Lung (tissue), 12 donors: ENCODE measurements around the gene DHRS1. TPM values are rescaled to one million over a fixed set of nuclear protein-coding genes. Genes with fewer than 3 reads are reported as not detected.

Experiments
- ATAC-seq: fragments of 200-7000 bp; cut with Tn5 transposase; one replicate; pipeline ENCODE4 v1.9.1; 2020; ENCODE audit warnings: moderate number of reproducible peaks; ENCODE audit not compliant: insufficient read depth, low FRiP score
- DNase-seq, 3 donors: peaks; one replicate each; pipeline ENCODE4 v3.0.0-alpha.2; 2013 to 2017
- H3K27ac ChIP-seq, 2 donors: one replicate each; pipeline ENCODE4 v1.5.1; 2013; ENCODE audit warnings: mild to moderate bottlenecking in 2 of 2, moderate library complexity in 2 of 2, control low read depth in 1 of 2, inconsistent platforms in 1 of 2, low read depth in 1 of 2, low read length in 1 of 2
- H3K27me3 ChIP-seq, 3 donors: one replicate each; pipeline ENCODE4 v1.5.1; 2013; ENCODE audit warnings: low read length in 2 of 3; ENCODE audit not compliant: control insufficient read depth in 3 of 3, insufficient read depth in 3 of 3
- H3K36me3 ChIP-seq, 4 donors: one replicate each; pipeline ENCODE4 v1.5.1; 2013; ENCODE audit warnings: low read length in 4 of 4, mild to moderate bottlenecking in 1 of 4, moderate library complexity in 1 of 4; ENCODE audit not compliant: control insufficient read depth in 4 of 4, insufficient read depth in 4 of 4
- H3K4me1 ChIP-seq, 5 donors: one replicate each; pipeline ENCODE4 v1.5.1; 2013; ENCODE audit warnings: low read length in 5 of 5, mild to moderate bottlenecking in 2 of 5, moderate library complexity in 1 of 5; ENCODE audit not compliant: control insufficient read depth in 5 of 5, insufficient read depth in 5 of 5
- H3K4me3 ChIP-seq: one replicate; pipeline ENCODE4 v1.5.1; 2013; ENCODE audit warnings: mild to moderate bottlenecking, control low read depth, moderate library complexity
- H3K9ac ChIP-seq, 2 donors: one replicate each; pipeline ENCODE4 v1.5.1; 2013; ENCODE audit warnings: low read length in 2 of 2, control low read depth in 1 of 2; ENCODE audit not compliant: insufficient read depth in 1 of 2
- H3K9me3 ChIP-seq, 4 donors: one replicate each; pipeline ENCODE4 v1.5.1; 2013; ENCODE audit warnings: low read length in 3 of 4, mild to moderate bottlenecking in 1 of 4, moderate library complexity in 1 of 4; ENCODE audit not compliant: control insufficient read depth in 4 of 4, insufficient read depth in 3 of 4
- WGBS, 2 donors: extraction: QIAGEN DNeasy Blood & Tissue Kit; methylation state at CpG; one replicate each; pipeline ENCODE4 v1.1.7; 2013; 5-methylcytosine and 5-hydroxymethylcytosine counted together
- polyA plus RNA-seq, 2 donors: library from polyadenylated mRNA; stranded (reverse); fragments of 200-250 nt; gene quantifications; one replicate each; pipeline ENCODE4 v1.2.1, GENCODE V29; 2013
- total RNA-seq, 2 donors: library from RNA; depleted of rRNA in 1 of 2; stranded (reverse); fragments of >200 nt in 1 of 2; gene quantifications; one replicate each; pipeline ENCODE4 v1.2.1, GENCODE V29; 2014 to 2021
- TF ChIP-seq, protein P1 (sequence below): IDR thresholded peaks from 2 replicates; pipeline ENCODE4 v1.5.1; 2012; ENCODE audit warnings: mild to moderate bottlenecking; ENCODE audit errors: control extremely low read depth, extremely low read depth
- donor health status: control.
- donor health status: control.
- donor health status: Bipolar disorder and iron deficiency.
- donor health status: healthy.
- donor health status: DM: yes; HTN: yes; CAD: no.

Gene DHRS1
- total and polyA plus RNA-seq, 4 donors = 20.6 to 27.8 (median 22.4) TPM

DNA sequence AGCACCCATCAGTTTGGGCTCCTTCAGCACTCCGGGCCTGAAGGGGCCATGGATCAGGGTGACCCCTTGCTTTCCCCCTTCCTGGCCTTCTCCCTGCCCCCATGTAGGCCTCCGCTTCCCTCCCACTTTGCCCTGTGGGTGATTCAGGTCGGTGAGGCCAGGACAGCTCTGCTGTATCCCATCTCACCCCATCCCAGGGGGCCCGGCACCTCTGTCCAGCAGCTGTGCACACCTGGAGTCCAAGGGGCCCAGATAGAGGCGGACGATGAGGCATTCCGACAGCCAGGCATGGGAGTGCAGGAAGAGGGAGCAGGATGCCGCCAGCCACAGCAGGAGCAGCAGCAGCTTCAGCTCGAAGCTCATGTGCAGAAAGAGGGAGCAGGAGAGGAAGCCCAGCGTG lies 23.1 kb upstream of the DHRS1 start:
- Histone ChIP-seq H3K4me1 (peaks cover 0 to 7% (median 0%) of the 10 kb centered on the region in 5 donors), H3K9me3 (no peaks in the 10 kb centered on the region), H3K9ac (no peak overlapping the region), H3K4me3 (no peak overlapping the region), H3K36me3 (peaks cover 0 to 1% (median 0%) of the 10 kb centered on the region in 4 donors), H3K27ac (no peak overlapping the region), H3K27me3 (peaks cover 0 to 19% (median 11%) of the 10 kb centered on the region in 3 donors)
- TF ChIP-seq, protein P1, sequence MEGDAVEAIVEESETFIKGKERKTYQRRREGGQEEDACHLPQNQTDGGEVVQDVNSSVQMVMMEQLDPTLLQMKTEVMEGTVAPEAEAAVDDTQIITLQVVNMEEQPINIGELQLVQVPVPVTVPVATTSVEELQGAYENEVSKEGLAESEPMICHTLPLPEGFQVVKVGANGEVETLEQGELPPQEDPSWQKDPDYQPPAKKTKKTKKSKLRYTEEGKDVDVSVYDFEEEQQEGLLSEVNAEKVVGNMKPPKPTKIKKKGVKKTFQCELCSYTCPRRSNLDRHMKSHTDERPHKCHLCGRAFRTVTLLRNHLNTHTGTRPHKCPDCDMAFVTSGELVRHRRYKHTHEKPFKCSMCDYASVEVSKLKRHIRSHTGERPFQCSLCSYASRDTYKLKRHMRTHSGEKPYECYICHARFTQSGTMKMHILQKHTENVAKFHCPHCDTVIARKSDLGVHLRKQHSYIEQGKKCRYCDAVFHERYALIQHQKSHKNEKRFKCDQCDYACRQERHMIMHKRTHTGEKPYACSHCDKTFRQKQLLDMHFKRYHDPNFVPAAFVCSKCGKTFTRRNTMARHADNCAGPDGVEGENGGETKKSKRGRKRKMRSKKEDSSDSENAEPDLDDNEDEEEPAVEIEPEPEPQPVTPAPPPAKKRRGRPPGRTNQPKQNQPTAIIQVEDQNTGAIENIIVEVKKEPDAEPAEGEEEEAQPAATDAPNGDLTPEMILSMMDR = no peak
- ATAC-seq (no peak), DNase-seq (no peak)
- 82 to 90% methylated on average over 10 of the region's 10 CpGs for WGBS, 2 donors

DNA sequence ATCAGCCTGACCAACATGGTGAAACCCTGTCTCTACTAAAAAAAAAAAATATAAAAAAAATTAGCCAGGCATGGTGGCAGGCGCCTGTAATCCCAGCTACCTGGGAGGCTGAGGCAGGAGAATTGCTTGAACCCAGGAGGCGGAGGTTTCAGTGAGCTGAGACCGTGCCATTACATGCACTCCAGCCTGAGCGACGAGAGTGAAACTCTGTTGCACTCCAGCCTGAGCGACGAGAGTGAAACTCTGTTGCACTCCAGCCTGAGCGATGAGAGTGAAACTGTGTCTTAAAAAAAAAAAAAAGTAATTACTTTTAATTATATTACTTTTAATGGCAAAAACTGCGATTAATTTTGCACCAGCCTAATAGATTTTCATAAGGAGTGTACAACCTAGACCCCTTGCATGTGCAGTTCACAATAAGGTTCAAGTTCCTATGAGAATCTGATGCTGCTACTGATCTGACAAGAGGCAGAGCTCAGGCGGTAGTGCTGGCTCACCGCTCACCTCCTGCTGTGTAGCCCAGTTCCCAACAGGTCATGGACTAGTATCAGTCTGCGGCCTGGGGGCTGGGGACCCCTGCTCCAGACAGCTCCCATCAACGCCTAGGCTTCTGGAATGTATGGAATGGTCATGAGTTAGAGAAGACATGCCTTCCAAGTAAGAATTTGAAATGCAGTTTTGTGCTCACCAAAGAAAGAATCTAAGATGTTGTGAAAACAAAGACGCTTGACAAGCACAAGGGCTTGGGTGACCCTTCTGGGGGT lies 21.8 kb upstream of the DHRS1 start:
- no peak for ATAC-seq
- Histone ChIP-seq H3K4me3 (no peak overlapping the region), H3K36me3 (peaks cover 0 to 1% (median 0%) of the 10 kb centered on the region in 4 donors), H3K9me3 (no peaks in the 10 kb centered on the region), H3K9ac (no peak overlapping the region), H3K27ac (no peak overlapping the region), H3K4me1 (peaks cover 0 to 9% (median 5%) of the 10 kb centered on the region in 5 donors), H3K27me3 (peaks cover 0 to 31% (median 23%) of the 10 kb centered on the region in 3 donors)
- TF ChIP-seq, protein P1 = no peak
- DNase-seq = no peak
- WGBS, 2 donors = 91 to 94% methylated on average over 14 of the region's 14 CpGs

DNA sequence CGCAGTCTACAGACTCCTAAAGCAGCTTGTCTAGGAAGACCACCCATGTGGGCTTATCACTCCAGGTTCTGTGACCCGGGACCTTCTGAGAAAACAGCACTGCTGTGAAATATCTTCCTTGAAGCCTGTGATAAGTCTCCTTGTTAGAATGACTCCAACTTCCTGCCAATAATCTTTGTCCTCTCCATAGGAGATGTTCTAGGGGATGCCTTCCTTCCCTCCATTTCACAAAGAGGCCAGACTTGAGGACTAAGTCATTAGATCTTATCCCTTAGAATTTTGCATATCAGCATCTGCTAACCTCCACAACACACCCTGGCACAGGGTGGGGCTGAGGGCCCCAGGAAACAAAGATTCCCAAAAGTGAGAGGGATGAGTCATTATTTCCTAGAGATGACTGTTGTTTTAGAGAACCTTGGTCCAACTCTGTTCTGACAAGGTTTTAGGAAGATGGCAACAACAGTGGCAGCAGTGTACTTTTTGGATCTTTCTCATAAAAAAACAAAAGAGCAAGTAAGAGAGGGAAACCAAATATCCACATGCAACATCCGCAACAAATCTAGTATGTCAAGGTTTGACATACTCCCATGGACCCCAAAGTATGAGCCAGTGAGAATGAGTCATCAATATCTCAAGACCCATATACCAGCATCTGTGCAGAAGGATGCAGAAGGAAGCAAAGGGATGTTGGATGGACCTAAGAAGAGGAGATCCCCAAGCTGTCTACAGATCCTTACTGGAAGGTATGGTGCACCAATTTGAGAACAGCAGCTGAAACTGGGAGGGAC lies 17.8 kb upstream of the DHRS1 start:
- Histone ChIP-seq H3K4me1 (peaks cover 0 to 33% (median 5%) of the 10 kb centered on the region in 5 donors), H3K27me3 (peaks cover 0 to 36% (median 23%) of the 10 kb centered on the region in 3 donors), H3K9ac (no peak overlapping the region), H3K9me3 (no peaks in the 10 kb centered on the region), H3K27ac (no peak overlapping the region), H3K36me3 (no peaks in the 10 kb centered on the region), H3K4me3 (no peak overlapping the region)
- TF ChIP-seq, protein P1 = no peak
- WGBS, 2 donors = 86 to 88% methylated on average over 3 of the region's 3 CpGs
- ATAC-seq (no peak), DNase-seq (no peak)
